Osteocyte (in vitro differentiated cells): ENCODE measurements around the gene ENOPH1. TPM values are rescaled to one million over a fixed set of nuclear protein-coding genes. Genes with fewer than 3 reads are reported as not detected.

ENCODE experiments used
- DNase-seq: peaks from one replicate; pipeline ENCODE4 v3.0.0; 2021; ENCODE audit warnings: mixed read lengths; ENCODE audit not compliant: unreplicated experiment; ENCODE audit errors: extremely low spot score
- H3K27ac Mint-ChIP-seq: one replicate; pipeline ENCODE4 v1.8.0; 2021; ENCODE audit warnings: mild to moderate bottlenecking, mixed read lengths; ENCODE audit not compliant: unreplicated experiment
- H3K27me3 Mint-ChIP-seq: one replicate; pipeline ENCODE4 v1.8.0; 2021; ENCODE audit warnings: mixed read lengths; ENCODE audit not compliant: unreplicated experiment
- H3K36me3 Mint-ChIP-seq: one replicate; pipeline ENCODE4 v1.8.0; 2021; ENCODE audit warnings: mixed read lengths; ENCODE audit not compliant: unreplicated experiment
- H3K4me1 Mint-ChIP-seq: one replicate; pipeline ENCODE4 v1.8.0; 2021; ENCODE audit warnings: mixed read lengths; ENCODE audit not compliant: unreplicated experiment
- H3K4me3 Mint-ChIP-seq: one replicate; pipeline ENCODE4 v1.8.0; 2021; ENCODE audit warnings: mild to moderate bottlenecking, moderate library complexity, mixed read lengths; ENCODE audit not compliant: unreplicated experiment
- H3K9me3 Mint-ChIP-seq: one replicate; pipeline ENCODE4 v1.8.0; 2021; ENCODE audit warnings: mixed read lengths; ENCODE audit not compliant: unreplicated experiment
- CTCF ChIP-seq: fragments of 200-600 bp; sonication (generic); IDR thresholded peaks from 2 replicates; pipeline ENCODE4 v1.5.0; 2021; ENCODE audit warnings: antibody characterized with exemption, mild to moderate bottlenecking, moderate library complexity
- total RNA-seq: library from RNA; stranded (reverse); gene quantifications from 2 replicates; pipeline ENCODE4 v1.2.1, GENCODE V29; 2021

Gene ENOPH1
- total RNA-seq, 1 donor from 2014 or later, result 36.5 TPM

- Mint-ChIP-seq H3K4me3 (no peak overlapping the region), H3K27me3 (no peaks in the 10 kb centered on the region), H3K36me3 (no peaks in the 10 kb centered on the region), H3K27ac (no peak overlapping the region), H3K9me3 (no peaks in the 10 kb centered on the region), H3K4me1 (no peaks in the 10 kb centered on the region)
- no peak for TF ChIP-seq CTCF
- no peak for DNase-seq
Observed at GRCh38 chr4:82489076-82489475, 58.7 kb downstream of the ENOPH1 start.

GRCh38 chr4:82489987-82490386, 59.6 kb downstream of the ENOPH1 start:
- Mint-ChIP-seq H3K9me3 (no peaks in the 10 kb centered on the region), H3K27me3 (no peaks in the 10 kb centered on the region), H3K27ac (no peak overlapping the region), H3K36me3 (no peaks in the 10 kb centered on the region), H3K4me1 (no peaks in the 10 kb centered on the region), H3K4me3 (no peak overlapping the region)
- no peak for DNase-seq
- TF ChIP-seq CTCF, result no peak

- H3K27ac Mint-ChIP-seq, result no peak overlapping the region
- H3K4me1 Mint-ChIP-seq, result no peaks in the 10 kb centered on the region
- no peaks in the 10 kb centered on the region for H3K36me3 Mint-ChIP-seq
- no peak overlapping the region for H3K4me3 Mint-ChIP-seq
- no peak for TF ChIP-seq CTCF
- no peaks in the 10 kb centered on the region for H3K27me3 Mint-ChIP-seq
- no peak for DNase-seq
- H3K9me3 Mint-ChIP-seq, result no peaks in the 10 kb centered on the region
Observed at GRCh38 chr4:82491251-82491960, 61.0 kb downstream of the ENOPH1 start.

GRCh38 chr4:82493721-82494425, 63.5 kb downstream of the ENOPH1 start:
- Mint-ChIP-seq H3K27me3 (no peaks in the 10 kb centered on the region), H3K9me3 (no peaks in the 10 kb centered on the region), H3K36me3 (no peaks in the 10 kb centered on the region), H3K27ac (no peak overlapping the region), H3K4me1 (no peaks in the 10 kb centered on the region), H3K4me3 (no peak overlapping the region)
- TF ChIP-seq CTCF, result no peak
- DNase-seq, result no peak

- H3K4me3 Mint-ChIP-seq, result no peak overlapping the region
- H3K9me3 Mint-ChIP-seq, result no peaks in the 10 kb centered on the region
- H3K4me1 Mint-ChIP-seq, result peaks cover 10% of the 10 kb centered on the region
- no peak for DNase-seq
- no peaks in the 10 kb centered on the region for H3K36me3 Mint-ChIP-seq
- no peak for TF ChIP-seq CTCF
- no peaks in the 10 kb centered on the region for H3K27me3 Mint-ChIP-seq
- no peak overlapping the region for H3K27ac Mint-ChIP-seq
Observed at GRCh38 chr4:82495666-82496065, 65.3 kb downstream of the ENOPH1 start.
